Measurements from ENCODE around the gene SNX27.

- no peak for TF ChIP-seq CTCF (IDR thresholded peaks at IDR 0.05)
- TF ChIP-seq POLR2A (IDR thresholded peaks at IDR 0.05), result no peak
These were observed 41.0 kb upstream of the SNX27 start for GRCh38 chr1:151570819-151571218.

All from heart left ventricle (tissue), 13 donors.